Trophoblast cell (in vitro differentiated cells and primary cell): ENCODE measurements around the gene FAM114A1.

ENCODE experiments used
- DNase-seq, 2 donors: peaks; one replicate each; pipeline ENCODE4 v3.0.0-alpha.2; 2016
- H2AFZ ChIP-seq: 2 replicates; pipeline ENCODE4 v1.6.1; 2013; ENCODE audit warnings: low read length, moderate library complexity, mild to moderate bottlenecking; ENCODE audit not compliant: insufficient read depth, poor library complexity
- H2AK5ac ChIP-seq: 2 replicates; pipeline ENCODE4 v1.6.1; 2013; ENCODE audit warnings: mild to moderate bottlenecking, low read length
- H2BK120ac ChIP-seq: 2 replicates; pipeline ENCODE4 v1.6.1; 2013; ENCODE audit warnings: low read length, mild to moderate bottlenecking, moderate library complexity; ENCODE audit not compliant: insufficient read depth, poor library complexity
- H2BK12ac ChIP-seq: 2 replicates; pipeline ENCODE4 v1.6.1; 2013; ENCODE audit warnings: mild to moderate bottlenecking, low read length, moderate library complexity
- H2BK5ac ChIP-seq: 2 replicates; pipeline ENCODE4 v1.6.1; 2013; ENCODE audit warnings: low read length, low read depth, moderate library complexity, mild to moderate bottlenecking; ENCODE audit not compliant: poor library complexity
- H3K14ac ChIP-seq: 2 replicates; pipeline ENCODE4 v1.6.1; 2013; ENCODE audit warnings: mild to moderate bottlenecking, low read length
- H3K18ac ChIP-seq: 2 replicates; pipeline ENCODE4 v1.6.1; 2013; ENCODE audit warnings: mild to moderate bottlenecking, low read length
- H3K23ac ChIP-seq: 2 replicates; pipeline ENCODE4 v1.6.1; 2013; ENCODE audit warnings: low read length
- H3K27ac ChIP-seq: 2 replicates; pipeline ENCODE4 v1.5.1; 2013; ENCODE audit warnings: low read depth, mild to moderate bottlenecking, inconsistent platforms, low read length, moderate library complexity
- H3K27me3 ChIP-seq: 2 replicates; pipeline ENCODE4 v1.6.1; 2013; ENCODE audit warnings: inconsistent platforms, mild to moderate bottlenecking, low read length, moderate library complexity; ENCODE audit not compliant: insufficient read depth
- H3K36me3 ChIP-seq, 2 experiments: 1 replicate in 1 of 2; 2 replicates in 1 of 2; pipeline ENCODE4 v1.6.1; 2013; ENCODE audit warnings: low read length in 2 of 2, mild to moderate bottlenecking in 2 of 2, moderate library complexity in 1 of 2; ENCODE audit not compliant: insufficient read depth in 2 of 2, control insufficient read depth in 1 of 2
- H3K4ac ChIP-seq: 2 replicates; pipeline ENCODE4 v1.6.1; 2013; ENCODE audit warnings: low read depth, mild to moderate bottlenecking, low read length, moderate library complexity
- H3K4me1 ChIP-seq, 2 experiments: 1 replicate in 1 of 2; 2 replicates in 1 of 2; pipeline ENCODE4 v1.6.1; 2013; ENCODE audit warnings: low read length in 2 of 2, mild to moderate bottlenecking in 2 of 2, moderate library complexity in 1 of 2; ENCODE audit not compliant: insufficient read depth in 2 of 2, control insufficient read depth in 1 of 2
- H3K4me2 ChIP-seq: 2 replicates; pipeline ENCODE4 v1.6.1; 2013; ENCODE audit warnings: inconsistent platforms, mild to moderate bottlenecking, low read length, moderate library complexity
- H3K4me3 ChIP-seq: 2 replicates; pipeline ENCODE4 v1.5.1; 2013; ENCODE audit warnings: mild to moderate bottlenecking, low read depth, low read length, inconsistent platforms
- H3K79me1 ChIP-seq: one replicate; pipeline ENCODE4 v1.6.1; 2013; ENCODE audit warnings: low read length
- H3K79me2 ChIP-seq: 2 replicates; pipeline ENCODE4 v1.6.1; 2013; ENCODE audit warnings: low read length, mild to moderate bottlenecking; ENCODE audit not compliant: control insufficient read depth, insufficient read depth, poor library complexity
- H3K9ac ChIP-seq: 2 replicates; pipeline ENCODE4 v1.6.1; 2013; ENCODE audit warnings: mild to moderate bottlenecking, low read length
- H3K9me3 ChIP-seq: 2 replicates; pipeline ENCODE4 v1.6.1; 2013; ENCODE audit warnings: low read depth, mild to moderate bottlenecking, control low read depth, inconsistent platforms, low read length; ENCODE audit not compliant: insufficient read depth
- H4K12ac ChIP-seq: 2 replicates; pipeline ENCODE4 v1.6.1; 2013; ENCODE audit warnings: low read depth, mild to moderate bottlenecking, low read length, moderate library complexity
- H4K8ac ChIP-seq: 2 replicates; pipeline ENCODE4 v1.6.1; 2013; ENCODE audit warnings: low read depth, mild to moderate bottlenecking, low read length, moderate library complexity
- H4K91ac ChIP-seq: one replicate; pipeline ENCODE4 v1.6.1; 2013; ENCODE audit warnings: low read depth, mild to moderate bottlenecking, low read length, moderate library complexity
- WGBS: extraction: QIAGEN DNeasy Blood & Tissue Kit; methylation state at CpG from one replicate; pipeline ENCODE4 v1.1.7; 2013; ENCODE audit warnings: missing lambda C conversion rate; ENCODE audit not compliant: insufficient read length, insufficient coverage; ENCODE audit errors: extremely low coverage; 5-methylcytosine and 5-hydroxymethylcytosine counted together

Gene FAM114A1

GRCh38 chr4:38907696-38908270 lies 40.2 kb downstream of the FAM114A1 start:
- H2BK120ac ChIP-seq: no peak overlapping the region

GRCh38 chr4:38909015-38909414 lies 41.4 kb downstream of the FAM114A1 start:
- no peak overlapping the region for H3K14ac ChIP-seq
- no peak overlapping the region for H3K4ac ChIP-seq
- H3K18ac ChIP-seq: no peak overlapping the region
- H3K4me3 ChIP-seq: no peak overlapping the region
- H4K12ac ChIP-seq: no peak overlapping the region
- no peaks in the 10 kb centered on the region for H3K27me3 ChIP-seq
- no peaks in the 10 kb centered on the region for H3K79me2 ChIP-seq
- no peak overlapping the region for H3K9ac ChIP-seq
- H2BK120ac ChIP-seq: no peak overlapping the region
- no peak overlapping the region for H3K23ac ChIP-seq
- no peak overlapping the region for H3K27ac ChIP-seq
- H2AK5ac ChIP-seq: no peak overlapping the region
- peaks cover 34 to 62% of the 10 kb centered on the region in 2 experiments for H3K36me3 ChIP-seq
- H3K4me1 ChIP-seq: no peaks in the 10 kb centered on the region
- H2BK5ac ChIP-seq: no peak overlapping the region
- no peak overlapping the region for H4K91ac ChIP-seq
- H4K8ac ChIP-seq: no peak overlapping the region
- H3K9me3 ChIP-seq: no peaks in the 10 kb centered on the region
- no CpG with 5 or more reads among the region's 3 CpGs for WGBS
- H2AFZ ChIP-seq: no peak overlapping the region
- no peaks in the 10 kb centered on the region for H3K79me1 ChIP-seq
- no peak overlapping the region for H2BK12ac ChIP-seq
- H3K4me2 ChIP-seq: no peak overlapping the region
- DNase-seq: no peak

More at GRCh38 chr4:38907696-38908270, 40.2 kb downstream of the FAM114A1 start:
- no peak for DNase-seq
- Histone ChIP-seq H4K8ac (no peak overlapping the region), H2AFZ (no peak overlapping the region), H3K36me3 (peaks cover 29 to 58% of the 10 kb centered on the region in 2 experiments), H3K14ac (no peak overlapping the region), H3K27ac (no peak overlapping the region), H4K12ac (no peak overlapping the region), H3K4me1 (no peaks in the 10 kb centered on the region), H3K9me3 (no peaks in the 10 kb centered on the region), H3K79me2 (no peaks in the 10 kb centered on the region), H3K4me2 (no peak overlapping the region), H3K9ac (no peak overlapping the region), H3K79me1 (no peaks in the 10 kb centered on the region), H3K4ac (no peak overlapping the region), H2BK5ac (no peak overlapping the region), H3K18ac (no peak overlapping the region), H2AK5ac (no peak overlapping the region), H2BK12ac (no peak overlapping the region), H3K27me3 (no peaks in the 10 kb centered on the region), H3K4me3 (no peak overlapping the region), H3K23ac (no peak overlapping the region), H4K91ac (no peak overlapping the region)

GRCh38 chr4:38911257-38911656 lies 43.7 kb downstream of the FAM114A1 start:
- DNase-seq: no peak
- Histone ChIP-seq H3K4me3 (no peak overlapping the region), H3K9ac (no peak overlapping the region), H3K4me1 (no peaks in the 10 kb centered on the region), H4K91ac (no peak overlapping the region), H2AFZ (no peak overlapping the region), H4K12ac (no peak overlapping the region), H3K23ac (no peak overlapping the region), H3K79me1 (no peaks in the 10 kb centered on the region), H3K27ac (no peak overlapping the region), H2BK12ac (no peak overlapping the region), H2BK5ac (no peak overlapping the region), H3K9me3 (no peaks in the 10 kb centered on the region), H3K4me2 (no peak overlapping the region), H2AK5ac (no peak overlapping the region), H3K14ac (no peak overlapping the region), H4K8ac (no peak overlapping the region), H3K79me2 (no peaks in the 10 kb centered on the region), H2BK120ac (no peak overlapping the region), H3K18ac (no peak overlapping the region), H3K27me3 (no peaks in the 10 kb centered on the region), H3K4ac (no peak overlapping the region), H3K36me3 (peaks cover 39 to 57% of the 10 kb centered on the region in 2 experiments)
- no CpG with 5 or more reads among the region's 4 CpGs for WGBS

GRCh38 chr4:38914854-38915253 lies 47.2 kb downstream of the FAM114A1 start:
- no peaks in the 10 kb centered on the region for H3K79me1 ChIP-seq
- peaks cover 2% of the 10 kb centered on the region for H3K9me3 ChIP-seq
- no peak overlapping the region for H3K4me3 ChIP-seq
- no peaks in the 10 kb centered on the region for H3K27me3 ChIP-seq
- no peak overlapping the region for H4K8ac ChIP-seq
- H3K14ac ChIP-seq: no peak overlapping the region
- no peak overlapping the region for H2BK120ac ChIP-seq
- H4K91ac ChIP-seq: no peak overlapping the region
- WGBS: no CpG with 5 or more reads among the region's 8 CpGs
- H3K23ac ChIP-seq: no peak overlapping the region
- no peak overlapping the region for H3K4me2 ChIP-seq
- no peak overlapping the region for H2AK5ac ChIP-seq
- no peak overlapping the region for H2BK5ac ChIP-seq
- no peaks in the 10 kb centered on the region for H3K4me1 ChIP-seq
- H3K18ac ChIP-seq: no peak overlapping the region
- H3K79me2 ChIP-seq: no peaks in the 10 kb centered on the region
- H3K4ac ChIP-seq: no peak overlapping the region
- no peak overlapping the region for H2AFZ ChIP-seq
- no peak overlapping the region for H3K27ac ChIP-seq
- peaks cover 48 to 62% of the 10 kb centered on the region in 2 experiments for H3K36me3 ChIP-seq
- H4K12ac ChIP-seq: no peak overlapping the region
- no peak for DNase-seq
- H2BK12ac ChIP-seq: no peak overlapping the region
- H3K9ac ChIP-seq: no peak overlapping the region
